K562 (cell line): ENCODE measurements around the gene GPR152. TPM values are rescaled to one million over a fixed set of nuclear protein-coding genes. Genes with fewer than 3 reads are reported as not detected.
A peak's percentile ranks its signal among the peaks of the same experiment; 100 is the strongest.

Experiments
- CCNT2 ChIP-seq: IDR thresholded peaks from 2 replicates; pipeline ENCODE4 v1.6.1; 2011; ENCODE audit warnings: borderline replicate concordance, low read depth, mild to moderate bottlenecking, moderate library complexity, mixed read lengths, low read length; ENCODE audit not compliant: insufficient read length; ENCODE audit errors: extremely low read depth
- CHD1 ChIP-seq: fragments of 200-600 bp; sonication (generic); IDR thresholded peaks from one replicate; pipeline ENCODE4 v1.6.1; 2012; ENCODE audit warnings: mild to moderate bottlenecking, moderate library complexity, low read length, inconsistent platforms
- CREB1 ChIP-seq, 2 experiments: sonication (generic) in 1 of 2; formaldehyde crosslinking in 1 of 2; IDR thresholded peaks; 2 replicates each; pipeline versions ENCODE4 v1.6.1 to v1.8.0; 2012 to 2022; ENCODE audit warnings: inconsistent platforms in 1 of 2, mild to moderate bottlenecking in 1 of 2, missing genetic modification reagents in 1 of 2, moderate library complexity in 1 of 2
- ETV6 ChIP-seq, 3 experiments: fragments of 150-350 bp in 1 of 3; sonication (generic) in 1 of 3; formaldehyde crosslinking in 1 of 3; IDR thresholded peaks; 2 replicates each; pipeline versions ENCODE4 v1.6.1 to v1.8.0; 2014 to 2022; ENCODE audit warnings: borderline replicate concordance in 2 of 3, low read depth in 2 of 3, antibody characterized with exemption in 1 of 3, low read length in 1 of 3, mild to moderate bottlenecking in 1 of 3, missing genetic modification reagents in 1 of 3
- GABPA ChIP-seq: fragments of 200-800 bp; sonication (Bioruptor generic); conservative IDR thresholded peaks from 2 replicates; pipeline ENCODE4 v1.6.1; 2016; ENCODE audit warnings: low read depth, missing genetic modification characterization, missing compliant biosample characterization
- GATAD2B ChIP-seq: fragments of 450-650 bp; IDR thresholded peaks from 2 replicates; pipeline ENCODE4 v1.6.1; 2017; ENCODE audit warnings: mild to moderate bottlenecking, borderline replicate concordance
- HMGN3 ChIP-seq: IDR thresholded peaks from 2 replicates; pipeline ENCODE4 v1.6.1; 2011; ENCODE audit warnings: borderline replicate concordance, low read depth, mild to moderate bottlenecking, mixed read lengths, low read length; ENCODE audit not compliant: insufficient read length; ENCODE audit errors: extremely low read depth
- MTA3 ChIP-seq: fragments of 450-650 bp; formaldehyde crosslinking; IDR thresholded peaks from 2 replicates; pipeline ENCODE4 v1.6.1; 2017; ENCODE audit warnings: mild to moderate bottlenecking, borderline replicate concordance
- NCOA1 ChIP-seq: fragments of 450-650 bp; IDR thresholded peaks from 2 replicates; pipeline ENCODE4 v1.6.1; 2016; ENCODE audit warnings: low read depth
- NONO ChIP-seq, 2 experiments: fragments of 200-400 bp in 1 of 2; fragments of 450-650 bp in 1 of 2; formaldehyde crosslinking in 1 of 2; IDR thresholded peaks; 2 replicates each; pipeline ENCODE4 v1.6.1; 2017; ENCODE audit warnings: low read depth in 2 of 2, mild to moderate bottlenecking in 2 of 2, moderate library complexity in 2 of 2, low read length in 1 of 2
- NR3C1 ChIP-seq: sonication (generic); formaldehyde crosslinking; IDR thresholded peaks from 2 replicates; pipeline ENCODE4 v1.8.1; 2022; ENCODE audit warnings: missing genetic modification reagents
- POU5F1 ChIP-seq: fragments of 150-350 bp; IDR thresholded peaks from 2 replicates; pipeline ENCODE4 v1.6.1; 2014; ENCODE audit warnings: borderline replicate concordance, low read length, low read depth, mild to moderate bottlenecking; ENCODE audit not compliant: partially characterized antibody
- RBBP5 ChIP-seq: fragments of 200-600 bp; sonication (generic); IDR thresholded peaks from 2 replicates; pipeline ENCODE4 v1.6.1; 2012; ENCODE audit warnings: borderline replicate concordance, mild to moderate bottlenecking, low read length, control low read depth, inconsistent platforms; ENCODE audit not compliant: insufficient read depth, poor library complexity, severe bottlenecking
- SNIP1 ChIP-seq: fragments of 450-650 bp; IDR thresholded peaks from 2 replicates; pipeline ENCODE4 v1.7.1; 2017; ENCODE audit warnings: low read depth, mild to moderate bottlenecking
- XRCC3 ChIP-seq: fragments of 450-650 bp; IDR thresholded peaks from 2 replicates; pipeline ENCODE4 v1.6.1; 2017; ENCODE audit warnings: mild to moderate bottlenecking, moderate library complexity
- ZFP36 ChIP-seq: fragments of 150-350 bp; IDR thresholded peaks from 2 replicates; pipeline ENCODE4 v1.6.1; 2018; ENCODE audit warnings: low read length, low read depth; ENCODE audit not compliant: partially characterized antibody
- ZNF3 ChIP-seq: fragments of 250-450 bp; sonication (Bioruptor Pico); IDR thresholded peaks from 2 replicates; pipeline ENCODE4 v1.5.0; 2021; ENCODE audit warnings: mild to moderate bottlenecking, moderate library complexity
- polyA plus RNA-seq, 8 experiments: library from polyadenylated mRNA; depleted of rRNA in 4 of 8; stranded (reverse) in 5 of 8; unstranded in 3 of 8; fragments of >200 nt; fragmentation: Nextera tagmentation in 2 of 8; fragmentation: Illumina TruSeq in 1 of 8; extraction: Ambion mirVana in 2 of 8; extraction: Trizol in 1 of 8; gene quantifications; 2 replicates each; pipeline versions ENCODE4 v1.2.1 to v1.2.3, GENCODE V29; 2011 to 2014; ENCODE audit warnings: inconsistent platforms in 1 of 8, missing spikeins in 1 of 8
- total RNA-seq, 7 experiments: library from RNA; depleted of rRNA in 6 of 7; stranded (reverse); fragments of >200 nt in 6 of 7; fragmentation: Illumina TruSeq in 2 of 7; extraction: Trizol in 2 of 7; gene quantifications; 2 replicates each; pipeline versions ENCODE4 v1.2.1 to v1.2.3, GENCODE V29; 2011 to 2021; ENCODE audit warnings: low replicate concordance in 1 of 7
- TF ChIP-seq, protein P1 (sequence below): fragments of 250-450 bp; sonication (Bioruptor Pico); IDR thresholded peaks from 2 replicates; pipeline ENCODE4 v1.8.0; 2021; ENCODE audit warnings: mild to moderate bottlenecking, moderate library complexity

Gene GPR152
- total and polyA plus RNA-seq, 9 of the 15 experiments (the other 6 are each of a cell fraction or from before 2014, with no cell fraction given): not detected

DNA sequence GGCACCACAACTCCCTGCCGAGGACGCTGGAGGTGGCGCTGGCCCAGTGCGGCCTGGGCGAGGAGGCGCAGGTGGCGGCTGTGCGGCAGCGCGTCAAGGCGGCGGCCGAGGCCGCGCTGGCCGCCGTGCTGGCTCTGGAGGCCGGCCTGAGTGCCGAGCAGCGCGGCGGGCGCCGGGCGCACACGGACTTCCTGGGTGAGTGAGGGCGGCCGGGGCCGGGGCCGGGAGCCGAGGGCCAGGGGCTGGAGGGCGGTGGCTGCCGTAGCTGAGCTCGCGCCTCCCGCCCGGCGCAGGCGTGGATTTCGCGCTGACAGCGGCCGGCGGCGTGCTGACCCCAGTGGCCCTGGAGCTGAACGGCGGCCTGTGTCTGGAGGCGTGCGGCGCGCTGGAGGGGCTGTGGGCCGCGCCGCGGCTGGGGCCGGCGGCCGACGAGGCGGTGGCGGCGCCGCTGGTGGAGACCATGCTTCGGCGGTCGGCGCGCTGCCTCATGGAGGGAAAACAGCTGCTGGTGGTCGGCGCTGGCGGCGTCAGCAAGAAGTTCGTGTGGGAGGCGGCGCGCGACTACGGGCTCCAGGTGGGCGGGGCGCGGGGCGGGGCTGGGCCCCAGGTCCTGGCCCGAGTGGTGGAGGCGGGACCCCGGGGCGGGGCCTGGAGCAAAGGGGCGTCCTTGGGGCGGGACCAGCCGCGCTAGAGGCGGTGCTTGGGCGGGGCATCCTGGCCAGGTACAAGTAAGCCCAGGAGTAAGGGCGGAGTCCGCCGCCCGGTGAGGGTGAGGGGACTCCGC lies 31.7 kb downstream of the GPR152 start (continued):
- no peak for TF ChIP-seq POU5F1
- no peak for TF ChIP-seq NR3C1 (CRISPR knock-in tag)
- TF ChIP-seq GATAD2B: peak; percentile 83; the same call in 1 of the 2 replicates
- peak in 1 of 2 experiments; percentile 78; a peak in 2 of 4 replicates for TF ChIP-seq NONO (IDR thresholded peaks at IDR 0.05; ENCODE audit: low read depth in 2 of 2, low read length in 1 of 2)
- TF ChIP-seq HMGN3: peak; percentile 73
- TF ChIP-seq NCOA1: no peak
- no peak for TF ChIP-seq SNIP1
- peak; percentile 61 for TF ChIP-seq CHD1
- TF ChIP-seq CCNT2: peak; percentile 64
- peak; percentile 77 for TF ChIP-seq RBBP5
- TF ChIP-seq XRCC3: no peak
- peak; percentile 50; the same call in 1 of the 2 replicates for TF ChIP-seq MTA3
- TF ChIP-seq GABPA (tag): no peak
- TF ChIP-seq ETV6 (IDR thresholded peaks at IDR 0.05; ENCODE audit: borderline replicate concordance in 1 of 2, low read depth in 2 of 2, low read length in 1 of 2): no peak
- TF ChIP-seq ETV6 (CRISPR knock-in tag; IDR thresholded peaks at IDR 0.05; ENCODE audit: borderline replicate concordance): peak; percentile 27; the same call in 1 of the 2 replicates
- TF ChIP-seq, protein P1, sequence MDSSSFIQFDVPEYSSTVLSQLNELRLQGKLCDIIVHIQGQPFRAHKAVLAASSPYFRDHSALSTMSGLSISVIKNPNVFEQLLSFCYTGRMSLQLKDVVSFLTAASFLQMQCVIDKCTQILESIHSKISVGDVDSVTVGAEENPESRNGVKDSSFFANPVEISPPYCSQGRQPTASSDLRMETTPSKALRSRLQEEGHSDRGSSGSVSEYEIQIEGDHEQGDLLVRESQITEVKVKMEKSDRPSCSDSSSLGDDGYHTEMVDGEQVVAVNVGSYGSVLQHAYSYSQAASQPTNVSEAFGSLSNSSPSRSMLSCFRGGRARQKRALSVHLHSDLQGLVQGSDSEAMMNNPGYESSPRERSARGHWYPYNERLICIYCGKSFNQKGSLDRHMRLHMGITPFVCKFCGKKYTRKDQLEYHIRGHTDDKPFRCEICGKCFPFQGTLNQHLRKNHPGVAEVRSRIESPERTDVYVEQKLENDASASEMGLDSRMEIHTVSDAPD (CRISPR knock-in tag): no peak
- TF ChIP-seq CREB1 (IDR thresholded peaks at IDR 0.05): peak; percentile 71; the same call in 1 of the 2 replicates
- TF ChIP-seq CREB1 (CRISPR knock-in tag; IDR thresholded peaks at IDR 0.05): 0 out of 2 replicates have a peak, but pooled peaks have one; percentile 29
- TF ChIP-seq ZFP36: peak; percentile 61
- TF ChIP-seq ZNF3 (CRISPR knock-in tag): no peak
